Measurements from ENCODE around the gene AGAP1.

AGAP1 gene

DNA sequence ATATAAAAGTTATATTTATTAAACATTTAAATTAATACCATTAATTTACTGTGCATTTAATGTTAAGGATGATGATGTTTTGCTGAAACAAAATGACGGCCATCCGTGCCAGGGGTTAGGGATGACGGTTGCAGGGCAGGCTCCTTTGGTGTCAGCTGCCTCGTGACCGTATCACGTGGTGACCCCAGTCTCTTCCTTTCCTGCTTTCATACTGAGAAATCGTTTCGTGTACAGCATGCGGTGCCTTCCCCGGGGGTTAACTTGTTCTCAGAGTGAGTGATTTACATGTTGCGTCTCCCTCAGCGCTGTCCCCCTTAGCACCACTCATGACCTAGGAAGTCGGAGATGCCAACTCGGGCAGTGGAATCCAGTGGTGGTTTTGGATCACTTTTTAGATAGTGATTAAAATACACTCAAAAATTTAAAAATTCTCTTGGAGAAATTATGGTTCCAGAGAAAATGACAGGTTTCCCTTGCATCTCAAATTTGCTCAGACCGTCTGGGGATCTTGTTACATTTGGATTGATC is 383.5 kb downstream of the AGAP1 start:
- TF ChIP-seq CTCF (IDR thresholded peaks at IDR 0.05; ENCODE audit: insufficient read depth, low read depth, low read length, missing control alignments) = no peak
- no peak overlapping the region for H3K4me3 ChIP-seq (ENCODE audit: low read length)
- DNase-seq (ENCODE audit: low read depth) = no peak

DNA sequence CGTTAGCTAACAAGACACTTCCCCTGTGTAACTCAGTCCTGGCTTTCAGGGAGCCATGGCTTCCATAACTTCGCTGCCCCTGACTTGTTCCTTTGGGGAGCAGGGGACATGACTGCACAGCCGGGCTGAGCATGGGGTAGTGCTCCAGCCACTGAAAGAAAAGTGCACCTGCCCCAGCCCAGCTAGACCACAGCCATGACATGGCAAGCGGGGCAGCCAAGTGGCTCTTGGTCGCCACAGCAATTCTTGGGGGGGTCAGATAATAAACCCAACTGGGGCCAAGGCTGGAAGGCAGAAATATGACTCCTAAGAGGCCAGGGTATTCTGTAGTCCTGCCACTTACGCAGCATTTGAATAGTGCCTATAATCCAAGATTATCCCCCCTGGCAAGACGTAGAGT is 385.3 kb downstream of the AGAP1 start:
- DNase-seq (ENCODE audit: low read depth) = no peak
- H3K4me3 ChIP-seq (ENCODE audit: low read length) = no peak overlapping the region
- no peak for TF ChIP-seq CTCF (IDR thresholded peaks at IDR 0.05; ENCODE audit: insufficient read depth, low read depth, low read length, missing control alignments)

DNA sequence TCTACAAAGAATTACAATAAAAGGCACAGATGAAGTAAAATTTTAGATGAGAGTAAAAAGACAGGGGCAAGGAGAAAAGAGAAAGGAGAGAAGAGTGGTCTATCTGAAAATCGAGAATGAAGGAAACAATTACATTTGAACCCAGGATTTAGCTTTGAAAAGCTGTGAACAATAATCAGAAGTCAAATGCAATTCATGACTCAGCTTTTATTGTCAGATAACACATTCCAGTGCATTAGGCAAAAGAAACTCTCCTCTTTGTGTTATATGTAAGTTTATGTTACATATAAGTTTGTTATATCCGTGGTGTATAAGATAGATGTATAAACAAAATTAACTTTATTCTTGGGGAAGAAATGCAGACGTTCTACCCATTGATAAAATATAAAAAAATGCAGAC is 389.8 kb downstream of the AGAP1 start:
- no peak overlapping the region for H3K4me3 ChIP-seq (ENCODE audit: low read length)
- DNase-seq (ENCODE audit: low read depth) = no peak
- no peak for TF ChIP-seq CTCF (IDR thresholded peaks at IDR 0.05; ENCODE audit: insufficient read depth, low read depth, low read length, missing control alignments)

DNA sequence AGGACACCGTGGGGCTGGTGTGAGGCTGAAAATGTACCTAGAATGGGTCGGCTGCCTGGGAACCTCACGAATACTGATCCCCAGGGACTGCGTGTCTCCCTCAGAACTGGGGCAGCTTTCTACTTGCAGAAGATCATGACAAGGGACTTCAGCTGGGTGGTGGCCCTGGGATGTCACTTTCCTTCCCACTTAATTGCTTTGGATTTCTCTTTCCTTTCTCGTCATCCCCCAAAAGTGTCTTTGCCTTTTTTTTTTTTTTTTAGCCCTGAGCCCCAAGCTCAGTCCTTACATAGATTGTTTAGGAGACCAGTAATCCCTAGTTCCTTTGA is 395.4 kb downstream of the AGAP1 start:
- no peak for DNase-seq (ENCODE audit: low read depth)
- no peak for TF ChIP-seq CTCF (IDR thresholded peaks at IDR 0.05; ENCODE audit: insufficient read depth, low read depth, low read length, missing control alignments)
- no peak overlapping the region for H3K4me3 ChIP-seq (ENCODE audit: low read length)

- TF ChIP-seq CTCF (IDR thresholded peaks at IDR 0.05; ENCODE audit: insufficient read depth, low read depth, low read length, missing control alignments) = no peak
- H3K4me3 ChIP-seq (ENCODE audit: low read length) = no peak overlapping the region
- DNase-seq (ENCODE audit: low read depth) = no peak
Observed at GRCh38 chr2:235893129-235893698, 399.4 kb downstream of the AGAP1 start.

DNA sequence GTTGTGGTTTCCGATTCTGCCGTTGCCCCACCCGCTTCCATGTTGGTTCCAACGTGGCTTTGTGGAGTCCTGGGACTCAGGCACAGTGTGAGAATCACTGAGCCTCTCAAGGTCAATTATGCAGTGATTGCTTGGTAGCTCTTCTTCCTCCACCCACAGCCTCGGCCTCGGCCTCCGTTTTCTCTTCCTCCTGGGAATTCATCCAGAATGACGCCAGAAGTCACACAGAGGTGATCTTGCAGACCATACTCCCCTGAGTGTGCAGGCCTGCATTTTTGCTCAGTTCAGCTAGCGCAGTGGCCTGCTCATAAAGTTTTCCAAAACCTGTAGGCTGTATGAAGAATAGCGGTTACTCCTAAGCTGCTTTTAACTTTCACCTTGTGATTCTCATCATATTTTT is 401.0 kb downstream of the AGAP1 start:
- no peak for TF ChIP-seq CTCF (IDR thresholded peaks at IDR 0.05; ENCODE audit: insufficient read depth, low read depth, low read length, missing control alignments)
- H3K4me3 ChIP-seq (ENCODE audit: low read length) = no peak overlapping the region
- DNase-seq (ENCODE audit: low read depth) = no peak

- no peak for DNase-seq (ENCODE audit: low read depth)
- TF ChIP-seq CTCF (IDR thresholded peaks at IDR 0.05; ENCODE audit: insufficient read depth, low read depth, low read length, missing control alignments) = no peak
- H3K4me3 ChIP-seq (ENCODE audit: low read length) = no peak overlapping the region
Observed at GRCh38 chr2:235896061-235896460, 402.2 kb downstream of the AGAP1 start.

All from epithelial cell of esophagus (primary cell).